AG04449 (cell line): ENCODE measurements around the gene ADGRG1.

Experiments used
- CTCF ChIA-PET: fragments of 350-600 bp; formaldehyde crosslinking; extraction: SDS; loops from one replicate; lab custom pipeline; 2021; ENCODE audit warnings: antibody characterized with exemption; lab: Yijun Ruan, JAX
- POLR2A ChIA-PET: fragments of 400-600, 350-600 bp; formaldehyde crosslinking; extraction: SDS; loops from one replicate; lab custom pipeline; 2020; ENCODE audit warnings: antibody characterized with exemption, inconsistent platforms; lab: Yijun Ruan, JAX
- DNase-seq: peaks from one replicate; pipeline ENCODE4 v3.0.0-alpha.2; 2010; ENCODE audit warnings: low read depth, low spot score
- H3K4me3 ChIP-seq: 2 replicates; pipeline ENCODE4 v1.5.1; 2011; ENCODE audit warnings: low read depth, mild to moderate bottlenecking, control low read depth, low read length
- CTCF ChIP-seq: IDR thresholded peaks from one replicate; pipeline ENCODE4 v1.5.1; 2011; ENCODE audit warnings: mild to moderate bottlenecking, moderate library complexity, low read length, control low read depth, inconsistent platforms; ENCODE audit not compliant: insufficient read depth; ENCODE audit errors: missing control alignments

ADGRG1 gene

DNA sequence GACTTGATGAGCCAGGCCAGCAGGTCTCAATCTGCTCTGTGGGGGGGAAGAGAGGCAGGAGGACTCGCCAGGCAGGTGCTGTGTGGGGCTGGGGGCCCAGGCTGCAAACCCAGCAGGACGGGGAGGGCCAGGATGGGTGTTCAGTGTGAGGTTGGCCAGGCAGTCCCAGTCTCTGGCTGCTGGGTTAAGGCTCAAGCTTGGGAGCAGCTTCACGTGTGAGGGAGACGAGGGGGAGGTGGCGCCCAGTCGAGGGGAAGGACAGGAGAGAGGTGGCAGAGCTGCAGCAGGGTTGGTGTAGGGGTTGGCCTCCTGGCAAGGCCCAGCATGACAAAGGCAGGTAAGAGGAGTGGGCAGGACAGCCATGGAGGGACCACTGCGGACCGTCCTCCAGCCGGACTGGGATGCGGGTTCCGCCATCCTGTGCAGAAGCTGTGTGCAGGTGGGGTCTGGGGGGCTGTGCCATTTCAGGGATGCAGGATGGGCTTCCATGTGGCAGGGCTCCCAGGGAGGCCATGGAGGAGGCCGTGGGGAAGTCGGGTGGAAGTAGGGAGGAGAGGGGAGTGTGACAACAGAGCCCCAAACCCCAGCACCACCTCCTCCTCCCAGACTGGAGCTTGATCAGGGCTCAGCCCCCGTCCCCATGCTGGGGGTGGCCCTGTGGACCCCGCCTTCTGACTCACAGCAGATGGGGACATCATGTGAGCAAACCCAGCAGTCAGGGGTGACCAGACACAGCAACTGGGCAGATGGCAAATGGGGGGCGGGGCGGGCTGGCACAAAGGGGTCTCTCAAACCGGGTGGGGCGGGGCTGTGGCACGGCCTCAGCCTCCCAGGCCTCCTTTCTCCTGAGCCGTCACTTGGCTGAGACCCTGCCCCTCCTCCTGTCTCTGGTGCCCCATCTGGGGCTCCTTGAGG is 2.8 kb downstream of the ADGRG1 start:
- DNase-seq, result no peak
- CTCF ChIA-PET, result interaction anchor here (1.2 to 2.0 kb wide), 3 partner anchors 14 to 40 kb away, joined by 3 to 17 read pairs (median 5); no protein-coding TSS in a partner anchor
- no peak for TF ChIP-seq CTCF
- POLR2A ChIA-PET, result no interaction called here
- no peak overlapping the region for H3K4me3 ChIP-seq

- ChIA-PET CTCF (interaction anchor here (1.6 to 2.1 kb wide), 3 partner anchors 13 to 17 kb away, joined by 6 to 22 read pairs (median 7); no protein-coding TSS in a partner anchor), POLR2A (no interaction called here)
- TF ChIP-seq CTCF, result no peak
- no peak overlapping the region for H3K4me3 ChIP-seq
- no peak for DNase-seq
Observed at GRCh38 chr16:57632568-57632967, 4.1 kb downstream of the ADGRG1 start.

- TF ChIP-seq CTCF, result no peak
- ChIA-PET CTCF (interaction anchor here (0.8 to 2.8 kb wide), 7 partner anchors 13 to 86 kb away, joined by 3 to 22 read pairs (median 6); no protein-coding TSS in a partner anchor), POLR2A (interaction anchor here (0.7 kb wide), 1 partner anchor 249 kb away, joined by 3 read pairs; no protein-coding TSS in a partner anchor)
- DNase-seq, result no peak
- H3K4me3 ChIP-seq, result no peak overlapping the region
Observed at GRCh38 chr16:57633383-57634064, 5.1 kb downstream of the ADGRG1 start.

- H3K4me3 ChIP-seq, result no peak overlapping the region
- DNase-seq, result no peak
- no peak for TF ChIP-seq CTCF
- CTCF ChIA-PET, result interaction anchor here (1.5 to 7.1 kb wide), 7 partner anchors 12 to 86 kb away, joined by 3 to 137 read pairs (median 7); no protein-coding TSS in a partner anchor
- POLR2A ChIA-PET, result interaction anchor here (0.7 kb wide), 1 partner anchor 248 kb away, joined by 3 read pairs; no protein-coding TSS in a partner anchor
Observed at GRCh38 chr16:57634171-57634570, 5.7 kb downstream of the ADGRG1 start.

GRCh38 chr16:57635266-57636097 is 7.1 kb downstream of the ADGRG1 start:
- ChIA-PET CTCF (interaction anchor here (1.5 to 7.1 kb wide), 6 partner anchors 11 to 84 kb away, joined by 3 to 137 read pairs (median 4); no protein-coding TSS in a partner anchor), POLR2A (no interaction called here)
- no peak for DNase-seq
- no peak for TF ChIP-seq CTCF
- H3K4me3 ChIP-seq, result no peak overlapping the region
